Activated CD4-positive, alpha-beta T cell treated with anti-CD3 and anti-CD28 coated beads, Interleukin-2, amount 10 ng/mL, durations not matched to agents 7 days and 5 days (primary cell): Measurements from ENCODE around the gene KRTAP4-12. TPM values are rescaled to one million over a fixed set of nuclear protein-coding genes. Genes with fewer than 3 reads are reported as not detected.
"Not testable (repeated sequence)": the region's sequence is repeated elsewhere in the genome, so short reads cannot be mapped to it uniquely, and the experiment has no call there.

Experiments used
- CTCF ChIA-PET: fragments of 350-600 bp; sonication (Branson Sonifier 250); formaldehyde crosslinking; loops from one replicate; lab custom pipeline; 2021; ENCODE audit warnings: antibody characterized with exemption; lab: Charles Lee
- POLR2A ChIA-PET: fragments of 350-600 bp; sonication (Branson Sonifier 250); formaldehyde crosslinking; loops from one replicate; lab custom pipeline; 2021; ENCODE audit warnings: antibody characterized with exemption; lab: Charles Lee
- DNase-seq: peaks from one replicate; pipeline ENCODE4 v3.0.0-alpha.2; 2020
- H3K27ac Mint-ChIP-seq: one replicate; pipeline ENCODE4 v1.8.0; 2021; ENCODE audit warnings: mild to moderate bottlenecking, moderate library complexity, mixed read lengths
- H3K27me3 Mint-ChIP-seq: one replicate; pipeline ENCODE4 v1.8.0; 2021; ENCODE audit warnings: mixed read lengths
- H3K36me3 Mint-ChIP-seq: one replicate; pipeline ENCODE4 v1.8.0; 2021; ENCODE audit warnings: low read depth, mixed read lengths
- H3K4me1 Mint-ChIP-seq: one replicate; pipeline ENCODE4 v1.8.0; 2021; ENCODE audit warnings: mixed read lengths
- H3K4me3 Mint-ChIP-seq: one replicate; pipeline ENCODE4 v1.8.0; 2021; ENCODE audit warnings: mild to moderate bottlenecking, moderate library complexity, mixed read lengths
- H3K9me3 Mint-ChIP-seq: one replicate; pipeline ENCODE4 v1.8.0; 2021; ENCODE audit warnings: mixed read lengths
- total RNA-seq, 2 experiments: library from RNA; stranded (reverse); gene quantifications; one replicate each; pipeline ENCODE4 v1.2.3, GENCODE V29; 2021

The KRTAP4-12 gene
- total RNA-seq, 2 experiments from 2014 or later: not detected

DNA sequence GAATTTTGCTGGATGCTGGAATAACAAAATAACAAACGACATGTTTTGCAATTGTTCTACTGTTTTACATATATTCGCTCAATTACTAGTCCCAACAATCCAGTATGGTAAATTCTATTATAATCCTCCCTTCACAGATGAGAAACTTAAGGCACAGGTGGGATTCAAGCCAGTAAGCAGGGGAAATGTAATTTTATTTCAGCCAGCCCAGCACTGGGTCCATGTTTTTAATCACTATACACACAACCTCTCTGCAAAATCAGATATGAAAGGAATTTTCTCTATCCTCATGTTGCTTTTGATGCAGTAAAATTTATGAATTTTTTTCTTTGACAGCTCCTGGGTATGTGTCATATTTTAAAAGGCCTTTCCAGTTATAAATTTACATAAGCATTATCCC lies 21.3 kb upstream of the KRTAP4-12 start:
- ChIA-PET POLR2A (no interaction called here), CTCF (no interaction called here)
- no peaks in the 10 kb centered on the region for H3K27me3 Mint-ChIP-seq
- no peak overlapping the region for H3K27ac Mint-ChIP-seq
- H3K36me3 Mint-ChIP-seq: no peaks in the 10 kb centered on the region
- H3K4me3 Mint-ChIP-seq: no peak overlapping the region
- no peak for DNase-seq
- H3K9me3 Mint-ChIP-seq: peaks cover 13% of the 10 kb centered on the region
- H3K4me1 Mint-ChIP-seq: no peaks in the 10 kb centered on the region

GRCh38 chr17:41144846-41145245 lies 20.9 kb upstream of the KRTAP4-12 start:
- no peaks in the 10 kb centered on the region for H3K36me3 Mint-ChIP-seq
- H3K27me3 Mint-ChIP-seq: no peaks in the 10 kb centered on the region
- H3K9me3 Mint-ChIP-seq: peaks cover 13% of the 10 kb centered on the region
- CTCF ChIA-PET: no interaction called here
- no peak overlapping the region for H3K4me3 Mint-ChIP-seq
- no peak overlapping the region for H3K27ac Mint-ChIP-seq
- POLR2A ChIA-PET: no interaction called here
- no peak for DNase-seq
- no peaks in the 10 kb centered on the region for H3K4me1 Mint-ChIP-seq

DNA sequence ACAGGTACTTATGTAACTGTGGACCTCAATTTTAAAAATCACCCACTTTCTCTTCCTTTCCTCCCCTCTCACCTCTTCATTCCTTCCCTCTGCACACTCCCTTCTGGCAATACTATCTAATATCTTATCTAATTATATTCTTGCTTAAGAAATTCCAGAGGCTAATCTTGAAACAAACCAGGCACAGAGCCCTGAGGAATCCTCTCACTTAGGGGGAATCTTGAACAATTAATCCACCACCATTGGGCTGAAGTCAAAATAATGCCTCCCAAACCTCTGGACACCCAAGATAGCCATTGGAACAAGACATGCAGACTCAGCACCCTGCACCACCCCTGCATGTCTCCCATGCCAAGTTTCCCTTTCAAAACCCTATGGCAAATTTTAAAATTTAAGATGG lies 17.4 kb upstream of the KRTAP4-12 start:
- H3K27ac Mint-ChIP-seq: no peak overlapping the region
- H3K36me3 Mint-ChIP-seq: peaks cover 2% of the 10 kb centered on the region
- no peaks in the 10 kb centered on the region for H3K4me1 Mint-ChIP-seq
- no peak overlapping the region for H3K4me3 Mint-ChIP-seq
- DNase-seq: no peak
- POLR2A ChIA-PET: no interaction called here
- CTCF ChIA-PET: interaction anchor here (1.0 kb wide), 1 partner anchor 12 kb away, joined by 3 read pairs; no protein-coding TSS in a partner anchor
- H3K9me3 Mint-ChIP-seq: peaks cover 22% of the 10 kb centered on the region
- peaks cover 3% of the 10 kb centered on the region for H3K27me3 Mint-ChIP-seq

GRCh38 chr17:41140360-41141131 lies 16.6 kb upstream of the KRTAP4-12 start, which contains the start of gene KRTAP4-6:
KRTAP4-6 (minus strand) TSS chr17:41140544; CDS start chr17:41140487, 57 bp downstream.
- no peaks in the 10 kb centered on the region for H3K4me1 Mint-ChIP-seq
- no peak for DNase-seq
- peaks cover 22% of the 10 kb centered on the region for H3K9me3 Mint-ChIP-seq
- peaks cover 2% of the 10 kb centered on the region for H3K36me3 Mint-ChIP-seq
- no peak within 1 kb of the TSS for H3K4me3 Mint-ChIP-seq
- POLR2A ChIA-PET: no interaction called here
- peaks cover 3% of the 10 kb centered on the region for H3K27me3 Mint-ChIP-seq
- CTCF ChIA-PET: interaction anchor here (1.0 kb wide), 1 partner anchor 11 kb away, joined by 3 read pairs; no protein-coding TSS in a partner anchor
- no peak within 1 kb of the TSS for H3K27ac Mint-ChIP-seq

DNA sequence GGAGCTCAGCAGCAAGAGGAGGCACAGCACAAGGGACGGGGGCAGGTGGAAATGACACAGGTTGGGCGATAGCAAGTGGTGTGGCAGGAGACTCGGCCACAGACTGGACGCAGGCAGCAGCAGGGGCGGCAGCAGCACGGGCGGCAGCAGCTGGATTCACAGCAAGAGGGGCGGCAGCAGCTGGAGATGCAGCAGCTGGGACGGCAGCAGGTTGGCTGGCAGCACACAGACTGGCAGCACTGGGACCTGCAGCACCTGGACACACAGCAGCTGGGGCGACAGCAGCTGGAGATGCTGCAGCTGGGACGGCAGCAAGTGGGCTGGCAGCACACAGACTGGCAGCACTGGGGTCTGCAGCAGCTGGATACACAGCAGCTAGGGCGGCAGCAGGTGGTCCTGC lies 15.9 kb upstream of the KRTAP4-12 start:
- CTCF ChIA-PET, H3K4me1 Mint-ChIP-seq, POLR2A ChIA-PET, H3K27me3 Mint-ChIP-seq, H3K4me3 Mint-ChIP-seq, H3K27ac Mint-ChIP-seq, H3K36me3 Mint-ChIP-seq, DNase-seq: not testable (repeated sequence)
- peaks cover 22% of the 10 kb centered on the region for H3K9me3 Mint-ChIP-seq

DNA sequence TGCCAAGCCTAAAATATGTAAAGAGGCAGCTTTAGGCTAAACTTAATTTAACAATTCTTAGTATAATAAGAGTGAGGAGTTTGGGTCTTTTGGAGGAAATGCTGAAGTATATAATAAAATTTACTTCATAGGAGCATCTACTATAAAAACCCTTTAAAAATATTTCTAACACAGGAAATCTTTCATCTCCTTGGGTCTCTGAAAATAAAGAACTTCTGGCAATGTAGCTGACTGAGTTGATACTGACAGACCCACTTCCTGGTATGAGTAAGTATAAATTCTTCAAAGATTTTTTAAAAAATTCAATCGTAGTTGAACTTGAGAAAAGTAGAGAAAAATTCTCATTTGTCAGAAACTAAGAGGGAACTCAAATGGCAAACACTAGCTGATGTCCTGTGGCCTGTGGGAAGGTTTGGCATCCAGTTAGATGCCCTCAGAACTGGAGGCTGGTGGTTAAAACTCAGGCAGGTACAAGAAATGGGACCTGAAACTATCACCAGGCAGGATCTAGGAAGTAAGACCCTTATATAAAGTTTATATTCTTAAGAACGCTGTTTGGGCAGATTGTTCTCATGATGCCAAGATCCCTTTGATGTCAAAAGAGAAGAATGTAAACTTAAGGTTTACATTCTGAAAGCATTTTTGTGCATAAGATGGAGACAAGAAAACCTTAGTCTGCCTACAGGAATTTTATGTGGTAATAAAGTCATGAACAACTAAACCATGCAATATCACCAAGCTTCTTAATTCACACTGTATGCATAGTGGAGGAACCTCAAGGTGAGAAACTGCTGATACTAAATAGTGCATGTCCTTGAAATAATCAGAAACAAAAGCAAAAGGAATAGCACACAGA lies 10.1 kb upstream of the KRTAP4-12 start:
- POLR2A ChIA-PET: no interaction called here

DNA sequence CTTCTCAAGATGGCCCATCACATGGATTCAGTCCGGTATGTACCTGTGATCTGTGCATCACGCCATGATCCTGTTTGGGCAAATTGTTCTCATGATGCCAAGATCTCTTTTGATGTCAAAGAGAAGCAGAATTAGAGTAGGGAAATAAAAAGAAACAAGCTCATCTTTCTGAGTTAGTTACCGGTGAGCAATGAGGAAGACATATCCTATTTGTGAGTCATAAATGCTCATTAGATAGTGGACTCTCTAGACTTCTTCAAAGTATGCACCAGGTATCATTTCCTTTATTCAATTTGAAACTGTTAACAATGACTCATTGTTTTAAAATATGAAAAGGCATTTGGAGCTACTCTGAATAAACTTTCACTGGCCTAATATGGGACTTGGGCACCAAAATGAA lies 8.0 kb upstream of the KRTAP4-12 start:
- no peaks in the 10 kb centered on the region for H3K36me3 Mint-ChIP-seq
- CTCF ChIA-PET: no interaction called here
- peaks cover 3% of the 10 kb centered on the region for H3K4me1 Mint-ChIP-seq
- no peaks in the 10 kb centered on the region for H3K9me3 Mint-ChIP-seq
- POLR2A ChIA-PET: no interaction called here
- peaks cover 7% of the 10 kb centered on the region for H3K27me3 Mint-ChIP-seq
- no peak overlapping the region for H3K4me3 Mint-ChIP-seq
- no peak for DNase-seq
- H3K27ac Mint-ChIP-seq: no peak overlapping the region

More for the DNA sequence above, 10.1 kb upstream of the KRTAP4-12 start:
- no peak for DNase-seq
- no peak overlapping the region for H3K27ac Mint-ChIP-seq
- peaks cover 5% of the 10 kb centered on the region for H3K9me3 Mint-ChIP-seq
- H3K4me1 Mint-ChIP-seq: peaks cover 3% of the 10 kb centered on the region
- no peak overlapping the region for H3K4me3 Mint-ChIP-seq
- CTCF ChIA-PET: no interaction called here
- H3K27me3 Mint-ChIP-seq: peaks cover 3% of the 10 kb centered on the region
- H3K36me3 Mint-ChIP-seq: no peaks in the 10 kb centered on the region

DNA sequence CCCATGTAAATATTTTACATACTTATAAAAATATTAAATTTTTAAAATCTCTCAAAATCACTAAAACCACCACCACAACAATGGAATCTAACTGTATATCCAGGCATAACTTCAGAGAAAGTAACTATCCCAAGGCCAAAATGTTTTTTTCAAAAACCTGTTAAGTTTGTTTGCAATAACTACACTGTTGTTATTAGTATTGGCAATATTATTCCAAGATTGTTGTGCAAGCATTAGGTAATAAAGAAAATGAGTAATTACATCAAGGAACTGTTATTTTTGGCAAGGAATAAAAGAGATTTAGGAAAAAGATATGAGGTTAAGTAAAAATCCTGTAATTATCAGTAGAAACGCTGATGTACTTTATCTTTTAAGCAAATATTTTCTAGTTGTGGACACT lies 3.4 kb upstream of the KRTAP4-12 start:
- H3K27ac Mint-ChIP-seq: no peak overlapping the region
- no peak overlapping the region for H3K4me3 Mint-ChIP-seq
- DNase-seq: no peak
- no peaks in the 10 kb centered on the region for H3K36me3 Mint-ChIP-seq
- ChIA-PET CTCF (no interaction called here), POLR2A (no interaction called here)
- peaks cover 7% of the 10 kb centered on the region for H3K27me3 Mint-ChIP-seq
- peaks cover 2% of the 10 kb centered on the region for H3K9me3 Mint-ChIP-seq
- peaks cover 29% of the 10 kb centered on the region for H3K4me1 Mint-ChIP-seq

GRCh38 chr17:41126412-41126811 lies 2.4 kb upstream of the KRTAP4-12 start:
- Mint-ChIP-seq H3K36me3 (no peaks in the 10 kb centered on the region), H3K27ac (no peak overlapping the region), H3K27me3 (peaks cover 7% of the 10 kb centered on the region), H3K4me1 (peaks cover 30% of the 10 kb centered on the region), H3K9me3 (peaks cover 7% of the 10 kb centered on the region), H3K4me3 (no peak overlapping the region)
- ChIA-PET CTCF (no interaction called here), POLR2A (no interaction called here)
- DNase-seq: no peak

DNA sequence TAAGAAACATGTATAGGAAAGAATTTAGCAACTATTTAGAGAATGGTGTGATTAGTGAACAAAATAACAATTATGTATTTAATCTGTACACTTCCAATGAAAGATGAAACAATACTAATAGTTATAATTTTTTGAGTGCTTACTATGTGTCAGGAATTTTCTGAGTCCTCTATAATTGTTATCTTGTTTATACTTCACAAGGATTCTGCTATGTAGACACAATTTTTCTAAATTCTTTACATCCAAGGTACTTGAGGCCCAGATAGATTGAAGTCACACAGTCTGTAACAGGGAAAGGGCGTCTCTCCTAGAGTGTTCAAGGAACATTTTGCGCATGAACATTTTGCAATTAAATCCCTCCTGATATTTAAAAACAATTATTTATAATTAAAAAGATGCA lies 1.1 kb upstream of the KRTAP4-12 start:
- DNase-seq: no peak
- Mint-ChIP-seq H3K27ac (no peak overlapping the region), H3K9me3 (peaks cover 13% of the 10 kb centered on the region), H3K4me3 (no peak overlapping the region), H3K36me3 (peaks cover 2% of the 10 kb centered on the region), H3K27me3 (peaks cover 7% of the 10 kb centered on the region), H3K4me1 (peaks cover 36% of the 10 kb centered on the region)
- CTCF ChIA-PET: no interaction called here
- POLR2A ChIA-PET: no interaction called here

- Mint-ChIP-seq H3K4me1 (peaks cover 40% of the 10 kb centered on the region), H3K9me3 (peaks cover 13% of the 10 kb centered on the region)
- H3K36me3 Mint-ChIP-seq, H3K4me3 Mint-ChIP-seq, DNase-seq, H3K27ac Mint-ChIP-seq, CTCF ChIA-PET, H3K27me3 Mint-ChIP-seq, POLR2A ChIA-PET: not testable (repeated sequence)
Measured at GRCh38 chr17:41123292-41123990, 541 bp downstream of the KRTAP4-12 start.

- ChIA-PET POLR2A (no interaction called here), CTCF (no interaction called here)
- H3K4me3 Mint-ChIP-seq: no peak overlapping the region
- DNase-seq: no peak
- no peaks in the 10 kb centered on the region for H3K27me3 Mint-ChIP-seq
- H3K27ac Mint-ChIP-seq: no peak overlapping the region
- peaks cover 2% of the 10 kb centered on the region for H3K36me3 Mint-ChIP-seq
- H3K9me3 Mint-ChIP-seq: peaks cover 13% of the 10 kb centered on the region
- peaks cover 40% of the 10 kb centered on the region for H3K4me1 Mint-ChIP-seq
Measured at GRCh38 chr17:41121742-41122141, 2.2 kb downstream of the KRTAP4-12 start.
